Mesenchymal stem cell (in vitro differentiated cells and primary cell): ENCODE measurements around the gene GOLGA8B.

Source experiments
- DNase-seq: peaks from one replicate; pipeline ENCODE4 v3.0.0-alpha.2; 2013
- H2AFZ ChIP-seq: one replicate; pipeline ENCODE4 v1.6.1; 2013; ENCODE audit warnings: low read depth, mild to moderate bottlenecking, control low read depth, inconsistent platforms, low read length, moderate library complexity
- H2AK5ac ChIP-seq: 2 replicates; pipeline ENCODE4 v1.6.1; 2013; ENCODE audit warnings: low read length, moderate library complexity, mild to moderate bottlenecking, inconsistent platforms; ENCODE audit not compliant: severe bottlenecking
- H2BK120ac ChIP-seq: one replicate; pipeline ENCODE4 v1.6.1; 2013; ENCODE audit warnings: low read depth, mild to moderate bottlenecking, inconsistent platforms, low read length, moderate library complexity
- H2BK12ac ChIP-seq, 2 experiments: one replicate each; pipeline ENCODE4 v1.6.1; 2013; ENCODE audit warnings: inconsistent platforms in 2 of 2, low read length in 2 of 2, mild to moderate bottlenecking in 2 of 2, moderate library complexity in 2 of 2, control low read depth in 1 of 2
- H2BK15ac ChIP-seq: one replicate; pipeline ENCODE4 v1.6.1; 2013; ENCODE audit warnings: mild to moderate bottlenecking, low read depth, inconsistent platforms; ENCODE audit not compliant: poor library complexity, severe bottlenecking
- H2BK5ac ChIP-seq: 2 replicates; pipeline ENCODE4 v1.6.1; 2013; ENCODE audit warnings: low read depth, mild to moderate bottlenecking, low read length, control low read depth, inconsistent platforms; ENCODE audit not compliant: poor library complexity, severe bottlenecking
- H3K14ac ChIP-seq, 2 experiments: one replicate each; pipeline ENCODE4 v1.6.1; 2013; ENCODE audit warnings: inconsistent platforms in 2 of 2, low read length in 2 of 2, control low read depth in 1 of 2, mild to moderate bottlenecking in 1 of 2, moderate library complexity in 1 of 2
- H3K18ac ChIP-seq, 2 experiments: one replicate each; pipeline ENCODE4 v1.6.1; 2013; ENCODE audit warnings: inconsistent platforms in 2 of 2, low read length in 2 of 2, control low read depth in 1 of 2, low read depth in 1 of 2, mild to moderate bottlenecking in 1 of 2
- H3K23ac ChIP-seq, 2 experiments: one replicate each; pipeline ENCODE4 v1.6.1; 2013; ENCODE audit warnings: inconsistent platforms in 2 of 2, low read length in 2 of 2, mild to moderate bottlenecking in 2 of 2, moderate library complexity in 2 of 2, control low read depth in 1 of 2
- H3K27ac ChIP-seq: 2 replicates; pipeline ENCODE4 v1.5.1; 2013; ENCODE audit warnings: mild to moderate bottlenecking, moderate library complexity, low read length, control low read depth, inconsistent platforms; ENCODE audit not compliant: poor library complexity, severe bottlenecking
- H3K27me3 ChIP-seq, 2 experiments: 2 replicates each; pipeline versions ENCODE4 v1.6.1 to v1.7.0; 2013; ENCODE audit warnings: low read length in 2 of 2, mild to moderate bottlenecking in 2 of 2, moderate library complexity in 2 of 2, control low read depth in 1 of 2, inconsistent platforms in 1 of 2; ENCODE audit not compliant: control insufficient read depth in 1 of 2, insufficient read depth in 1 of 2
- H3K36me3 ChIP-seq, 2 experiments: 2 replicates each; pipeline versions ENCODE4 v1.6.1 to v1.7.0; 2013; ENCODE audit warnings: low read length in 2 of 2, control low read depth in 1 of 2, inconsistent platforms in 1 of 2, low read depth in 1 of 2, mild to moderate bottlenecking in 1 of 2; ENCODE audit not compliant: insufficient read depth in 2 of 2, control insufficient read depth in 1 of 2
- H3K4ac ChIP-seq, 2 experiments: one replicate each; pipeline ENCODE4 v1.6.1; 2013; ENCODE audit warnings: inconsistent platforms in 2 of 2, low read length in 2 of 2, mild to moderate bottlenecking in 2 of 2, moderate library complexity in 2 of 2, control low read depth in 1 of 2, low read depth in 1 of 2
- H3K4me1 ChIP-seq: 2 replicates; pipeline ENCODE4 v1.6.1; 2013; ENCODE audit warnings: low read depth, low read length, control low read depth; ENCODE audit not compliant: control insufficient read depth, insufficient read depth
- H3K4me2 ChIP-seq: 2 replicates; pipeline ENCODE4 v1.6.1; 2013; ENCODE audit warnings: low read length, mild to moderate bottlenecking, inconsistent platforms; ENCODE audit not compliant: poor library complexity, severe bottlenecking
- H3K4me3 ChIP-seq, 2 experiments: 2 replicates each; pipeline versions ENCODE4 v1.5.1 to v1.7.0; 2013; ENCODE audit warnings: low read length in 2 of 2, mild to moderate bottlenecking in 2 of 2, control low read depth in 1 of 2, low read depth in 1 of 2; ENCODE audit not compliant: insufficient read depth in 1 of 2
- H3K79me1 ChIP-seq: replicated peaks from 2 replicates; pipeline ENCODE4 v1.6.1; 2013; ENCODE audit warnings: mild to moderate bottlenecking, control low read depth, low read length, inconsistent platforms; ENCODE audit not compliant: poor library complexity, severe bottlenecking
- H3K9ac ChIP-seq: 2 replicates; pipeline ENCODE4 v1.7.0; 2013; ENCODE audit warnings: mild to moderate bottlenecking, low read length, moderate library complexity
- H3K9me3 ChIP-seq: 2 replicates; pipeline ENCODE4 v1.7.0; 2013; ENCODE audit warnings: mild to moderate bottlenecking, low read length; ENCODE audit not compliant: control insufficient read depth
- H4K8ac ChIP-seq: one replicate; pipeline ENCODE4 v1.6.1; 2013; ENCODE audit warnings: inconsistent platforms, mild to moderate bottlenecking, low read length, moderate library complexity
- H4K91ac ChIP-seq: one replicate; pipeline ENCODE4 v1.6.1; 2013; ENCODE audit warnings: mild to moderate bottlenecking, low read length, inconsistent platforms
- WGBS: methylation state at CpG from one replicate; pipeline ENCODE4 v1.1.7; 2013; ENCODE audit warnings: mixed read lengths; 5-methylcytosine and 5-hydroxymethylcytosine counted together

GOLGA8B gene

DNA sequence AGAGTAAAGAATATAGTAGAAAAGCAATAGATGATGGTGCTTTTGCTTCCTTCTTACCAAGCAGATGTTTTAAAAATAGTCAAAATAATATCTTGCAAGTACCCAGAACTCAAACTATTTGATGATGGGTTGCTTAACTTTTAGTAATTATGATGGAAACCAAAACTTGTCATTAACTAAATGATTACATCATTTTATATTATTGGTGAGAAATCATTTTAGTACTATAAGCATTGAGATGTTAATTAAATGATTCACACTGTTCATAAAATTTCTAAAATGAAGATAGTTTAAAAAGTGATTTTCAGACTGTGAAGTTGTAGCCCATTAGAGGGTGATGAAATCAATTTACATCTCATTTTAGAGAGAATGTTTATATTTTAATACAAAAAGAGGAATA, 24.4 kb upstream of the GOLGA8B start:
- Histone ChIP-seq H4K8ac (no peak overlapping the region), H2BK15ac (no peak overlapping the region), H3K4me3 (no peak overlapping the region), H3K27ac (no peak overlapping the region), H3K9me3 (no peaks in the 10 kb centered on the region), H4K91ac (no peak overlapping the region), H3K4ac (no peak overlapping the region), H3K4me2 (no peak overlapping the region), H2AK5ac (no peak overlapping the region), H3K14ac (no peak overlapping the region), H2AFZ (no peak overlapping the region), H3K27me3 (peaks cover 18 to 32% of the 10 kb centered on the region in 2 experiments), H3K36me3 (no peaks in the 10 kb centered on the region), H2BK120ac (no peak overlapping the region), H3K23ac (no peak overlapping the region), H3K4me1 (no peaks in the 10 kb centered on the region), H3K9ac (no peak overlapping the region), H2BK12ac (no peak overlapping the region), H3K18ac (no peak overlapping the region), H3K79me1 (no peaks in the 10 kb centered on the region), H2BK5ac (no peak overlapping the region)
- DNase-seq: no peak

DNA sequence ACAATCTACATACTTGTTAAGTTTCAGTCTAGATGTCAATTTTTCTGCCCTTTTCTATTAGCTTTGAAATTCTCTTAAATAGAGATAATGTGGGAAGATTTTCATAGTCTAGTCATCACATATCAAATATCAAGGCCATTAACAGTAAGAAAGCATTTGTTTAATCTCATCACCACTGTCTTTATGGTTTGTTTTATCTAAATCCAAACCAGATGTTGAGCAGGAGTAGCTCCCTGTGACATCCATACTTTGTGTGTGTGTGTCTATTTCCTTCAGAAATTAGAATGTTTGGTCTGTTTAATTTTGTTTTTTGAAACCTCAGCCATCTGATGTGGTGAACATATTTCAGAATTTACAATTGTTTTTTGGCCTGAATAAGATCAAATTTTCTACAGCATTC, 23.1 kb upstream of the GOLGA8B start:
- Histone ChIP-seq H3K27ac (no peak overlapping the region), H3K18ac (no peak overlapping the region), H4K91ac (no peak overlapping the region), H2BK12ac (no peak overlapping the region), H2AFZ (no peak overlapping the region), H3K9ac (no peak overlapping the region), H3K23ac (no peak overlapping the region), H4K8ac (no peak overlapping the region), H2BK5ac (no peak overlapping the region), H3K4me3 (no peak overlapping the region), H3K4ac (no peak overlapping the region), H2BK120ac (no peak overlapping the region), H3K79me1 (no peaks in the 10 kb centered on the region), H3K14ac (no peak overlapping the region), H3K27me3 (peaks cover 18 to 32% of the 10 kb centered on the region in 2 experiments), H3K4me1 (no peaks in the 10 kb centered on the region), H3K4me2 (no peak overlapping the region), H2BK15ac (no peak overlapping the region), H3K36me3 (no peaks in the 10 kb centered on the region), H2AK5ac (no peak overlapping the region), H3K9me3 (no peaks in the 10 kb centered on the region)
- no peak for DNase-seq

DNA sequence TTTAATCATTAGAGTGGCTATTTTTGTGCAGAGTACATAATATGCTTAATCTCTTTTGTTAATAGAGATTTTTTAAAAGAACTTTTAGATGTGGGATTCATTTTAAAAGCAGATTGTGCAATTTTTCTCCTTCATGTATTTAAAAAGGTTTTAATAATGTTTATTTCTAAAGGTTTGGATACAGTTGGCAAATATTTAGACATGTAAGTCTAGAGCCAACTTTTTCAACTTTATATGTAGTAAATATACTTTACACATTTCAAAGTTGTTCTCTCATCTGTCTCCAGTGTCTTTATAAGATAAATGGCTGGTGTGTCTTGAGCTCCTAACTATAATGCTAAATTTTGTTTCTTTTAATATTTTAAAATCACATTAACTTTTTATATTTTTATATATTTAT, 22.7 kb upstream of the GOLGA8B start:
- H2BK12ac ChIP-seq: no peak overlapping the region
- H4K91ac ChIP-seq: no peak overlapping the region
- H3K9ac ChIP-seq: no peak overlapping the region
- no peak overlapping the region for H3K14ac ChIP-seq
- no peak overlapping the region for H3K4ac ChIP-seq
- no peak overlapping the region for H3K27ac ChIP-seq
- no peaks in the 10 kb centered on the region for H3K9me3 ChIP-seq
- H3K27me3 ChIP-seq: peaks cover 18 to 32% of the 10 kb centered on the region in 2 experiments
- no peak for DNase-seq
- H3K18ac ChIP-seq: no peak overlapping the region
- H2BK5ac ChIP-seq: no peak overlapping the region
- H3K23ac ChIP-seq: no peak overlapping the region
- H2AK5ac ChIP-seq: no peak overlapping the region
- no peaks in the 10 kb centered on the region for H3K79me1 ChIP-seq
- H3K4me2 ChIP-seq: no peak overlapping the region
- no peaks in the 10 kb centered on the region for H3K4me1 ChIP-seq
- no peak overlapping the region for H2AFZ ChIP-seq
- H3K36me3 ChIP-seq: no peaks in the 10 kb centered on the region
- no peak overlapping the region for H4K8ac ChIP-seq
- no peak overlapping the region for H3K4me3 ChIP-seq
- H2BK15ac ChIP-seq: no peak overlapping the region
- no peak overlapping the region for H2BK120ac ChIP-seq

DNA sequence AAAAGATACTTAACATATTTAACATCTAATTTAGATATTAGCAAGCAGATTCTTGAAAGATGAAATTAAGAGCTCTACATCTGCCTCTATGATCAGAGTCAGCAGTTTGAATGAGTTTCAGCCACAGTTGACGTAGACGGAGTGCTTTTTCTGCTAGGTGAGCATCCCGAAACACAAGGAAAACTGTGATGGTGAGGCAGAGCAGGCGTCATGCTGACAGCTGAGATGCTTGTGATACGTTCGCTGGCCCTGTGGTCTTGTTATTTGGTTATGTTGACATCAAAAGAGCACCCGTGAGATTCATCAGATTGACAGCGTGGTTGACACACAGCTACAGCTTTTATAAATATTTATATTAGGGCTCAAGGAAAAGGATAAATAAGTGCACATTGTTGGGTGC, 19.6 kb upstream of the GOLGA8B start:
- H3K79me1 ChIP-seq: no peaks in the 10 kb centered on the region
- H3K4me2 ChIP-seq: no peak overlapping the region
- H4K91ac ChIP-seq: no peak overlapping the region
- no peak overlapping the region for H2AFZ ChIP-seq
- no peak overlapping the region for H4K8ac ChIP-seq
- H2BK5ac ChIP-seq: no peak overlapping the region
- H3K36me3 ChIP-seq: no peaks in the 10 kb centered on the region
- H3K18ac ChIP-seq: no peak overlapping the region
- no peak overlapping the region for H2AK5ac ChIP-seq
- H3K23ac ChIP-seq: no peak overlapping the region
- H3K27ac ChIP-seq: no peak overlapping the region
- no peak overlapping the region for H3K4me3 ChIP-seq
- no peak overlapping the region for H3K9ac ChIP-seq
- H2BK120ac ChIP-seq: no peak overlapping the region
- DNase-seq: peak; percentile 1
- H3K9me3 ChIP-seq: no peaks in the 10 kb centered on the region
- H2BK15ac ChIP-seq: no peak overlapping the region
- H3K27me3 ChIP-seq: peaks cover 9 to 20% of the 10 kb centered on the region in 2 experiments
- no peak overlapping the region for H2BK12ac ChIP-seq
- H3K14ac ChIP-seq: no peak overlapping the region
- no peak overlapping the region for H3K4ac ChIP-seq
- 45% methylated on average over 8 of the region's 8 CpGs for WGBS
- H3K4me1 ChIP-seq: no peaks in the 10 kb centered on the region
